ENCODE data around the gene GSTA2. TPM values are rescaled to one million over a fixed set of nuclear protein-coding genes. Genes with fewer than 3 reads are reported as not detected.

Gene GSTA2
- total RNA-seq: not detected in 2 replicates

DNA sequence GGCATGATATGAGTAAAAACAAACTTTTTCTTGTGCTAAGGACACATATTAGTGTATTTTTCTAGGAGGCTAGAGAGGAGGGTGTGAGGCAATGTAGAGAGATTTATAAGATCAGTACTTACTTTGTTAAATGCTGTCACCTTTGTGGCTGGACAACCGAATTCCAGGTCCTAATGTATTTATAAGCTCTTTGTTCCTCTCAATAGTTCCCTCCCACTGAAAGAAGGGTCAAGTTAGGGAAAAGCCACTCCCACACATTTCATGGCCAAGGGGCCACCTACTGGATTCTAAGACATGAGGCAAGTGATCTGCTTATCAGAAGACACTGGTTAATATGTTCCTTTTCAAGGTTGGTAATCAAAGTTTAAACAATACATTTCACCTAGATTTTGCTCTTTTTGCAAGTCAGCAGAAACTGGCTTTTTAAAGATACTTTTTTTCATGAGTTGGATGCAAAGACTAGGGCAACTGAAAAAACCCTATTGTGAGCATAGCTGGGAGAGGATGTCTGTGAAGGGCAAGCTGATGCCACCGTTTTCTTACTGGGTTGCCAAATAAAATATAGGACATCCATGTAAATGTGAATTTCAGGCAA, at the start of gene GSTA2:
Gene GSTA2, minus strand, starts transcription at position 154 of the 595 bp plus-strand sequence. CDS start 5,528 bp downstream, outside the sequence.

DNA sequence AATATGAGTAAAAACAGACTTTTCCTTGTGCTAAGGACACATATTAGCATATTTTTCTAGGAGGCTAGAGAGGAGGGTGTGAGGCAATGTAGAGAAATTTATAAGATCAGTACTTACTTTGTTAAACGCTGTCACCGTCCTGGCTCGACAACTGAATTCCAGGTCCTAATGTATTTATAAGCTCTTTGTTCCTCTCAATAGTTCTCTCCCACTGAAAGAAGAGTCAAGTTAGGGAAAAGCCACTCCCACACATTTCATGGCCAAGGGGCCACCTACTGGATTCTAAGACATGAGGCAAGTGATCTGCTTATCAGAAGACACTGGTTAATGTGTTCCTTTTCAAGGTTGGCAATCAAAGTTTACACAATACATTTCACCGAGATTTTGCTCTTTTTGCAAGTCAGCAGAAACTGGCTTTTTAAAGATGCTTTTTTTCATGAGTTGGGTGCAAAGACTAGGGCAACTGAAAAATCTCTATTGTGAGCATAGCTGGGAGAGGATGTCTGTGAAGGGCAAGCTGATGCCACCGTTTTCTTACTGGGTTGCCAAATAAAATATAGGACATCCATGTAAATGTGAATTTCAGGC, 40.5 kb upstream of the GSTA2 start, which contains the start of gene GSTA1:
Gene GSTA1, minus strand, starts transcription at position 149 of the 588 bp plus-strand sequence. CDS start 4,549 bp downstream, outside the sequence.

Other genes starting within 250 kb of the GSTA2 start
- gene TRAM2, start 186.4 kb downstream of the GSTA2 start, total RNA-seq: 149 TPM in 2 replicates
- gene TMEM14A, start 92.4 kb downstream of the GSTA2 start, total RNA-seq: 21.4 and 29.0 TPM in 2 replicates
- not detected in 2 replicates for gene GSTA1, start 40.3 kb upstream of the GSTA2 start, total RNA-seq
- not detected in 2 replicates for gene GSTA5, start 77.3 kb upstream of the GSTA2 start, total RNA-seq
- not detected in 2 replicates for gene GSTA3, start 146.2 kb upstream of the GSTA2 start, total RNA-seq
- 35.1 and 35.4 TPM in 2 replicates for gene GSTA4, start 231.8 kb upstream of the GSTA2 start, total RNA-seq